Caco-2 (cell line): ENCODE data around the gene TMEM187. TPM values are rescaled to one million over a fixed set of nuclear protein-coding genes. Genes with fewer than 3 reads are reported as not detected.

Experiments
- BruUV-seq: library from RNA; stranded (reverse); fragments of 400-500 nt; replicated peaks from 2 replicates; lab custom pipeline; 2021; lab: Mats Ljungman, UMichigan
- CTCF ChIA-PET: fragments of 300-600 bp; sonication (Branson Sonifier 250); formaldehyde crosslinking; loops from one replicate; lab custom pipeline; 2022; ENCODE audit warnings: antibody characterized with exemption; lab: Charles Lee
- POLR2A ChIA-PET: fragments of 300-600 bp; sonication (Branson Sonifier 250); formaldehyde crosslinking; loops from one replicate; lab custom pipeline; 2022; ENCODE audit warnings: antibody characterized with exemption; lab: Charles Lee
- DNase-seq, 2 experiments: peaks; one replicate each; pipeline versions ENCODE4 v3.0.0 to v3.0.0-alpha.2; 2020 to 2022
- H3K27me3 ChIP-seq: replicated peaks from 2 replicates; pipeline ENCODE4 v1.6.0; 2011; ENCODE audit warnings: low read length; ENCODE audit not compliant: control insufficient read depth, insufficient read depth
- H3K36me3 ChIP-seq: 2 replicates; pipeline ENCODE4 v1.5.1; 2011; ENCODE audit warnings: low read length; ENCODE audit not compliant: control insufficient read depth, insufficient read depth
- H3K4me1 ChIP-seq: fragments of 250-450 bp; sonication (Bioruptor Pico); 2 replicates; pipeline ENCODE4 v1.5.1; 2020; ENCODE audit warnings: mild to moderate bottlenecking
- H3K4me3 ChIP-seq: 2 replicates; pipeline ENCODE4 v1.5.1; 2011; ENCODE audit warnings: low read depth, mild to moderate bottlenecking, control low read depth, low read length
- H3K9me3 ChIP-seq: fragments of 250-450 bp; sonication (Bioruptor Pico); 2 replicates; pipeline ENCODE4 v1.5.1; 2020; ENCODE audit warnings: mild to moderate bottlenecking, moderate library complexity
- H3K27ac Mint-ChIP-seq: one replicate; pipeline ENCODE4 v1.8.0; 2022; ENCODE audit warnings: mixed read lengths; ENCODE audit not compliant: unreplicated experiment
- H3K27me3 Mint-ChIP-seq: one replicate; pipeline ENCODE4 v1.8.0; 2022; ENCODE audit warnings: mixed read lengths; ENCODE audit not compliant: insufficient read depth, unreplicated experiment
- H3K36me3 Mint-ChIP-seq: one replicate; pipeline ENCODE4 v1.8.0; 2022; ENCODE audit warnings: mild to moderate bottlenecking, mixed read lengths; ENCODE audit not compliant: insufficient read depth, unreplicated experiment
- H3K4me1 Mint-ChIP-seq: one replicate; pipeline ENCODE4 v1.8.0; 2022; ENCODE audit warnings: low read depth, mixed read lengths; ENCODE audit not compliant: unreplicated experiment
- H3K4me3 Mint-ChIP-seq: one replicate; pipeline ENCODE4 v1.8.0; 2022; ENCODE audit warnings: mild to moderate bottlenecking, moderate library complexity, mixed read lengths; ENCODE audit not compliant: unreplicated experiment
- H3K9me3 Mint-ChIP-seq: one replicate; pipeline ENCODE4 v1.8.0; 2022; ENCODE audit warnings: mixed read lengths; ENCODE audit not compliant: unreplicated experiment
- CTCF ChIP-seq, 2 experiments: fragments of 200-600 bp in 1 of 2; IDR thresholded peaks; 1 replicate in 1 of 2; 2 replicates in 1 of 2; pipeline versions ENCODE4 v1.5.1 to v1.8.0; 2011 to 2022; ENCODE audit warnings: antibody characterized with exemption in 1 of 2, control low read depth in 1 of 2, inconsistent platforms in 1 of 2, low read depth in 1 of 2, low read length in 1 of 2, mild to moderate bottlenecking in 1 of 2, moderate library complexity in 1 of 2; ENCODE audit not compliant: insufficient read depth in 1 of 2, severe bottlenecking in 1 of 2, unreplicated experiment in 1 of 2
- intact Hi-C: fragments of 100-400 bp; cut with micrococcal nuclease; formaldehyde crosslinking; loops from one replicate; pipeline ENCODE4 v1.10.0; 2022; ENCODE audit not compliant: unreplicated experiment
- total RNA-seq: library from RNA; stranded (reverse); gene quantifications from 2 replicates; pipeline ENCODE4 v1.2.3, GENCODE V29; 2022

Gene TMEM187
- total RNA-seq, 1 experiment from 2014 or later: 4.9 TPM

GRCh38 chrX:153964105-153964504, 8.4 kb upstream of the TMEM187 start:
- Histone ChIP-seq H3K36me3 (peaks cover 3% of the 10 kb centered on the region; the same call in 1 of the 2 replicates), H3K27me3 (no peaks in the 10 kb centered on the region), H3K9me3 (no peaks in the 10 kb centered on the region), H3K4me3 (no peak overlapping the region), H3K4me1 (no peaks in the 10 kb centered on the region)
- CTCF ChIA-PET: no interaction called here
- BruUV-seq: no TSS peak
- Mint-ChIP-seq H3K27ac (no peak overlapping the region), H3K4me3 (no peak overlapping the region), H3K4me1 (no peaks in the 10 kb centered on the region), H3K9me3 (no peaks in the 10 kb centered on the region), H3K36me3 (peaks cover 37% of the 10 kb centered on the region), H3K27me3 (no peaks in the 10 kb centered on the region)
- DNase-seq: no peak
- intact Hi-C loops: no loop called here
- TF ChIP-seq CTCF (IDR thresholded peaks at IDR 0.05; ENCODE audit: insufficient read depth in 1 of 2, low read depth in 1 of 2, low read length in 1 of 2, severe bottlenecking in 1 of 2, unreplicated experiment in 1 of 2): no peak
- POLR2A ChIA-PET: no interaction called here

GRCh38 chrX:153965406-153965805, 7.1 kb upstream of the TMEM187 start:
- BruUV-seq: no TSS peak
- ChIA-PET POLR2A (no interaction called here), CTCF (no interaction called here)

GRCh38 chrX:153966283-153966688, 6.3 kb upstream of the TMEM187 start:
- no peaks in the 10 kb centered on the region for H3K4me1 Mint-ChIP-seq
- no peak overlapping the region for H3K4me3 Mint-ChIP-seq
- Histone ChIP-seq H3K27me3 (no peaks in the 10 kb centered on the region), H3K36me3 (peaks cover 3% of the 10 kb centered on the region), H3K4me1 (no peaks in the 10 kb centered on the region), H3K9me3 (no peaks in the 10 kb centered on the region), H3K4me3 (no peak overlapping the region)
- peaks cover 29% of the 10 kb centered on the region for H3K36me3 Mint-ChIP-seq
- no peaks in the 10 kb centered on the region for H3K9me3 Mint-ChIP-seq
- DNase-seq: no peak
- intact Hi-C loops: no loop called here
- no peaks in the 10 kb centered on the region for H3K27me3 Mint-ChIP-seq
- ChIA-PET POLR2A (no interaction called here), CTCF (interaction anchor here (1.3 kb wide), 1 partner anchor 17 kb away, joined by 3 read pairs; no protein-coding TSS in a partner anchor)
- no TSS peak for BruUV-seq
- TF ChIP-seq CTCF (IDR thresholded peaks at IDR 0.05; ENCODE audit: insufficient read depth in 1 of 2, low read depth in 1 of 2, low read length in 1 of 2, severe bottlenecking in 1 of 2, unreplicated experiment in 1 of 2): no peak
- no peak overlapping the region for H3K27ac Mint-ChIP-seq

More at GRCh38 chrX:153965406-153965805, 7.1 kb upstream of the TMEM187 start:
- DNase-seq: no peak
- intact Hi-C loops: no loop called here
- Mint-ChIP-seq H3K4me3 (no peak overlapping the region), H3K4me1 (no peaks in the 10 kb centered on the region), H3K9me3 (no peaks in the 10 kb centered on the region), H3K36me3 (peaks cover 30% of the 10 kb centered on the region), H3K27me3 (no peaks in the 10 kb centered on the region), H3K27ac (no peak overlapping the region)
- no peak for TF ChIP-seq CTCF (IDR thresholded peaks at IDR 0.05; ENCODE audit: insufficient read depth in 1 of 2, low read depth in 1 of 2, low read length in 1 of 2, severe bottlenecking in 1 of 2, unreplicated experiment in 1 of 2)
- H3K4me1 ChIP-seq: no peaks in the 10 kb centered on the region
- peaks cover 3% of the 10 kb centered on the region for H3K36me3 ChIP-seq
- no peaks in the 10 kb centered on the region for H3K9me3 ChIP-seq
- no peaks in the 10 kb centered on the region for H3K27me3 ChIP-seq
- H3K4me3 ChIP-seq: no peak overlapping the region
